Measurements from ENCODE around the gene VMP1. TPM values are rescaled to one million over a fixed set of nuclear protein-coding genes. Genes with fewer than 3 reads are reported as not detected.

VMP1 gene

Small RNAs within 50 kb of the gene (small RNA-seq; reads per million reads assigned to genes)
- gene AC040904.1 (ENCODE audit: insufficient read depth) (not detected), gene RNU6-450P (ENCODE audit: insufficient read depth) (not detected)
